Activated CD4-positive, CD25-positive, alpha-beta regulatory T cell treated with anti-CD3 and anti-CD28 coated beads, Interleukin-2, amount 50 U/mL, for 24 hours (primary cell): ENCODE results near the gene PPP4R2.
"Not testable (repeated sequence)": the region's sequence is repeated elsewhere in the genome, so short reads cannot be mapped to it uniquely, and the experiment has no call there.

Experiments used
- ATAC-seq, 2 donors: fragments of 150-1000 bp; cut with Tn5 transposase; one replicate each; pipeline ENCODE4 v1.10.0; 2021; ENCODE audit warnings: mild to moderate bottlenecking in 1 of 2, moderate library complexity in 1 of 2

The PPP4R2 gene

GRCh38 chr3:72977060-72977808 lies 19.4 kb upstream of the PPP4R2 start:
- ATAC-seq = peak; percentile 80 to 84

- no peak for ATAC-seq
Observed at GRCh38 chr3:72982609-72983366, 13.8 kb upstream of the PPP4R2 start.

- ATAC-seq = no peak
Observed at GRCh38 chr3:72985576-72985975, 11.0 kb upstream of the PPP4R2 start.

GRCh38 chr3:72990701-72991395 lies 5.8 kb upstream of the PPP4R2 start:
- peak in 1 of 2 donors; percentile 30 for ATAC-seq

- ATAC-seq = no peak
Observed at GRCh38 chr3:72991522-72991921, 5.1 kb upstream of the PPP4R2 start.

- ATAC-seq = no peak
Observed at GRCh38 chr3:72993391-72993790, 3.2 kb upstream of the PPP4R2 start.

GRCh38 chr3:72995337-72995736 lies 1.3 kb upstream of the PPP4R2 start:
- ATAC-seq = no peak

GRCh38 chr3:72996121-72996472 lies 514 bp upstream of the PPP4R2 start:
- no peak for ATAC-seq

- ATAC-seq = peak; percentile 7 to 21
Observed at GRCh38 chr3:72997421-72997961, 880 bp downstream of the PPP4R2 start.

GRCh38 chr3:72998466-72998865 lies 1.9 kb downstream of the PPP4R2 start:
- no peak for ATAC-seq

GRCh38 chr3:72999951-73000350 lies 3.3 kb downstream of the PPP4R2 start:
- ATAC-seq = no peak

- not testable (repeated sequence) for ATAC-seq
Observed at GRCh38 chr3:73003050-73003449, 6.4 kb downstream of the PPP4R2 start.

GRCh38 chr3:73004316-73004715 lies 7.7 kb downstream of the PPP4R2 start:
- ATAC-seq = no peak

- ATAC-seq = peak; percentile 93 to 95
Observed at GRCh38 chr3:73007992-73008712, 11.5 kb downstream of the PPP4R2 start.

- ATAC-seq = no peak
Observed at GRCh38 chr3:73009008-73009407, 12.4 kb downstream of the PPP4R2 start.

GRCh38 chr3:73009750-73010149 lies 13.1 kb downstream of the PPP4R2 start:
- no peak for ATAC-seq

GRCh38 chr3:73010158-73010557 lies 13.5 kb downstream of the PPP4R2 start:
- ATAC-seq = no peak

- ATAC-seq = no peak
Observed at GRCh38 chr3:73018298-73018697, 21.7 kb downstream of the PPP4R2 start.

GRCh38 chr3:73018790-73019441 lies 22.3 kb downstream of the PPP4R2 start:
- peak; percentile 87 to 96 for ATAC-seq

GRCh38 chr3:73021301-73021835 lies 24.8 kb downstream of the PPP4R2 start:
- no peak for ATAC-seq

- ATAC-seq = no peak
Observed at GRCh38 chr3:73024836-73025235, 28.2 kb downstream of the PPP4R2 start.
